GM12874 (cell line): ENCODE measurements around the gene RRAD.

Experiments
- CTCF ChIP-seq: IDR thresholded peaks from 2 replicates; pipeline ENCODE4 v1.5.1; 2011; ENCODE audit warnings: low read depth, mild to moderate bottlenecking, control low read depth, low read length, moderate library complexity; ENCODE audit not compliant: insufficient read depth

The RRAD gene

GRCh38 chr16:66913711-66914110, 11.6 kb downstream of the RRAD start:
- TF ChIP-seq CTCF, result no peak

- TF ChIP-seq CTCF, result no peak
These were observed 12.3 kb downstream of the RRAD start for GRCh38 chr16:66913081-66913480.

GRCh38 chr16:66911801-66912200, 13.5 kb downstream of the RRAD start:
- no peak for TF ChIP-seq CTCF

- no peak for TF ChIP-seq CTCF
These were observed 14.2 kb downstream of the RRAD start for GRCh38 chr16:66911112-66911511.

- TF ChIP-seq CTCF, result no peak
These were observed 15.0 kb downstream of the RRAD start for GRCh38 chr16:66910175-66910940.

GRCh38 chr16:66908762-66909559, 16.4 kb downstream of the RRAD start:
- no peak for TF ChIP-seq CTCF

GRCh38 chr16:66908116-66908515, 17.2 kb downstream of the RRAD start:
- no peak for TF ChIP-seq CTCF
